Measurements from ENCODE around the gene ZNF385C.

DNA sequence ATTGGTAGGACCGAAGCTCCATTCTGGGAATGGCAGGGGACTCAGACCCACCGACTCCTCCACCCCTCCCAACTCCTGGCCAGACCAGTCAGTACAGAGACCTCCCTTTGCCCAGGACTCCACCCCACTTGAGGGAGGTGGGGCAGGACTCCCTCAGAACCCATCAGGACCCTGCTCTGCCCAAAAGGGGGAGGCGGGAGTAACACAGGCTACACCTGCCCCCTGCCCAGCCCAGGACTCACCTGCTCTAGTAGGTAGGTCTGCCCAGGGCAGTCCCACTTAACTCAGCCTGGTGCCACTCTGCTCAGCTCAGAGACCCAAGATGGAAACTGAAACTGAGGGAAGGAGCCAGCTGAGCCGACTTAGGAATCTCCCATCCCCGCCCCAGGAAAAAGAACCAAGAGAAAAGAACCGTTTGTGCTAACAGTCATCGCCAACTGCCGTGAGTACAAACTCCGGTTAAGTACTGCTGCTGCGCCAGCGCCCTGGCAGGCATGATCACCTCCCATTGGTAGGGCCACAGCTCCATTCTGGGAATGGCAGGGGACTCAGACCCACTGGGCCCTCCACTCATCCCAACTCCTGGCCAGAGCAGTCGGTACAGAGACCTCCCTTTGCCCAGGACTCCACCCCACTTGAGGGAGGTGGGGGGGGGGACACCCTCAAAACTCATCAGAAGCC, 13.7 kb upstream of the ZNF385C start:
- TF ChIP-seq EZH2 (IDR thresholded peaks at IDR 0.05; ENCODE audit: insufficient read depth, poor library complexity, severe bottlenecking) = no peak
- TF ChIP-seq EZH2phosphoT487 (IDR thresholded peaks at IDR 0.05; ENCODE audit: insufficient read depth, low read depth) = no peak
